Putamen (tissue), 1 donor: ENCODE results near the gene DZIP1.

Experiments used
- DNase-seq: peaks from one replicate; pipeline ENCODE4 v3.0.0-alpha.2; 2016; ENCODE audit warnings: low spot score

Gene DZIP1

DNA sequence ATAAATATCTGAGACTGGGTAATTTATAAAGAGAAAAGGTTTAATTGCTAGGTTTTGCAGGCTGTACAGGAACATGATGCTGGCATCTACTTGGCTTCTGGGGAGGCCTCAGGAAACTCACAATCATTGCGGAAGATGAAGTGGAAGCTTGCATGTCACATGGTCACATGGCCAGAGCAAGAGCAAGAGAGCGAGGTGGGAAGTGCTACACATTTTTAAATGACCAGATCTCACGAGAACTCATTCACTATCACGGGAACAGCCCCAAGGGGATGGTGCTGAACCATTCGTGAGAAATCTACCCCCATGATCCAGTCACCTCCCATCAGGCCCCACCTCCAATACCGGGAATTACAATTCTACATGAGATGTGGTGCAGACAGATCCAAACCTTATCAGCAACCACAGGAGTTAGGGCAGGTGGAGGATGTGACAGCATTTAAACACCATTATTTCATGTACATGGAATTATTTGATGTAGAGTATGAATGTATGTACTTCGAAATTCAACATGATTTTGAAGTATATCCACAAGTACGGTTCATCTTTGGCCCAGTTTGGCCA is 102.5 kb downstream of the DZIP1 start:
- no peak for DNase-seq

DNA sequence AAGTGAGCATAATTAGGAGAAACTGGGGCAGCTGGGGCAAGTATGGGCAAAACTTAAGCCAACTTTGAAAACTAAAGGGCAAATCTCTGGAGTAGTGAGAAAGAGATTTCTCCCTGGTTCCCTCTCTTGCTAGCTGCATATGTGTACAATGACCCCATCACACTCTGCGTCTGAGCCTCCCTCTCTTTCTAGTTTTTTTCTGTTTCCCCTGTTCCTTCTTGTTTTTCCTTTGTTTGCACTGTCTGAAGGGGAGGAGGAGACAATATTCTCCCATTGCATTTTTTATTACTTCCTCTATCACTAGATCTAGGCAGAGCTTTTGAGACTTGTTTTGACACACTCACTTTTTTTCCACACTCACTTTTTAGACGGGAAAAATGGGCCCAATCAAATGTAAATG is 103.2 kb downstream of the DZIP1 start:
- DNase-seq = peak; percentile 5

DNA sequence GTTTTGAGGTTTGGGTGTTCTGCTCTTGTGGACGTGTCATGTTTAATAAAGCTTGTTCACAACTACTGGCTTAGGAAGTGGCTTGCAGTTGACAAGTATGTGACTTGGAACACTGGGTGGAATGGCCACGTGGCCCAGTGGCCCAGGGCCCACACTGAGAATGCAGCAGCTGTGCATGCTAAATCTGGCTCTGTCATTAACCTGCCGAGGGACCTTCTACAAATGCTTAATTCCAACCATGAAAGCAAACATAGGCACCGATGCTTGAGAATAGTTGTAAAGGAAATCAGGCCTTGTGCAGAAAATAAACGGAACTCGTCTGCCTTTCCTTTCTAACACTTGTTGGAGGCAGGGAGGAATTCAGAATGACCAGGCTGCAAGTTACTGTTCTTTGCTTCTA is 103.6 kb downstream of the DZIP1 start:
- peak; percentile 23 for DNase-seq

- no peak for DNase-seq
Measured at GRCh38 chr13:95536632-95537241, 107.8 kb downstream of the DZIP1 start.

GRCh38 chr13:95535243-95535642 is 109.3 kb downstream of the DZIP1 start:
- no peak for DNase-seq

- DNase-seq = no peak
Measured at GRCh38 chr13:95533545-95534160, 110.9 kb downstream of the DZIP1 start.

- no peak for DNase-seq
Measured at GRCh38 chr13:95530178-95530577, 114.3 kb downstream of the DZIP1 start.
